Measurements from ENCODE around the gene EPHA3.
"Not testable (repeated sequence)": the region's sequence is repeated elsewhere in the genome, so short reads cannot be mapped to it uniquely, and the experiment has no call there.

EPHA3 gene

GRCh38 chr3:89280822-89281365 is 173.5 kb downstream of the EPHA3 start:
- no peak for DNase-seq (ENCODE audit: low spot score)

- DNase-seq (ENCODE audit: low spot score): no peak
These were observed 180.6 kb downstream of the EPHA3 start for GRCh38 chr3:89287902-89288508.

DNA sequence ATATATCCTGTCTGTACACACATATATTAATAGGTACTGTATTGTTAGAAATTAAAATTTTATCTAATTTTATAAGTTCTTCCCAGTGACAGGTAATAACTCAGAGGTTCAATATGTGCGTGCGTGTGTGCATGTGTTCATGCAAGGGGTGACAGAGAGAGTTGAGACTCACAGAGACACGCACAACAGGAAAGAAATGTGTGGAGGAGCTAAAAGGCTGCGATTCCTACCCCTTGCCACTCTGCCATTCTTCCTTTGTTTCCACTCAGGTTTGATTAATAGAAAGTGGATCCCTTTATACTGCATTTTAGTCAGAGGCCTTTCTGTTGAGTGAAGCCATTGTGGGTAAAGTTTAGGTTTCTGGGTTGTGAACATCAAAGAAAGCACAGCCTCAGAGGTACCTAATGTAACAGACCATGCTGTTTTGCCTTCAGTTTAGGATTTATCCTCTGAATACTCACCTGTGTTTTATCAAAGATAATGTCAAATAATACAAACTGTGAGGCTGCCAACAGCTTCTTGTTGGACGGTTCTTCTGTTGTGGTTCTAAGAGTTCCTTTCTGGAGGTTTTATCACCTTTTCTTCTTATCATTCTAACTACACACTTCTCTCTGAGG is 182.3 kb downstream of the EPHA3 start:
- DNase-seq (ENCODE audit: low spot score): no peak

DNA sequence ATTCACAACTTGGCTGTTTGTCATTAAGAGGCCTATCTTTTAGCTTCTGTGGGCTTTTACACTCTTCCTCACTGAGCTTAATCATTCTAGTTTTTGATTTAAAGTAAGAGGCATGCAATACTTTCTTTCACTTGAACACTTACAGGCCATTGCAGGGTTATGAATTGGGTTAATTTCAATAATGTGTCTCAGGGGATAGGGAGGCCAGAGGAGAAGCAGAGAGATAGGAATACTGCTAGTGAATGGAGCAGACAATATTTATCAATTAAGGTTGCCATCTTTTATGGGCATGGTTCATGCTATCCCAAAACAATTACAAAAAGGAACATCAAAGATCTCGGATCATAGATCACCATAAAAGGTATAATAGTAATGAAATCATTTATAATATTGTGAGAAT is 189.8 kb downstream of the EPHA3 start:
- DNase-seq (ENCODE audit: low spot score): no peak

DNA sequence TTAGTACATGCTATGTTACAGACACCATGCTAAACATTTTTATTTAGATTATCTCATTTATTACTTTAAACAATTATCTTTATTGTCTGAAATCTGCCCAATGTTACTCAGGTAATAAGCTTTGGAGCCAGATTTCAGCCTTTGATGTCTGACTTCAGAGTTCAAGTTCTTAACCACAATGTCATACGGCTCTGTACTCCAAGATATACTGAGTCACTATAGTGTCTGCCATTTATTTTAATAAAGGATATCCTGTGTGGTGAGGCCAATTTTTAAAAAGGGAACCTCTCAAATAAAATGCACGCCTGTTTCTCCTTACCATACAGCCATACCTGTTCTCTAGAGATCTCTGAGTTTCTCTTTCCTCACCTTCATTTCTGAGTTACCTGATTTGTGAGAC is 193.1 kb downstream of the EPHA3 start:
- no peak for DNase-seq (ENCODE audit: low spot score)

DNA sequence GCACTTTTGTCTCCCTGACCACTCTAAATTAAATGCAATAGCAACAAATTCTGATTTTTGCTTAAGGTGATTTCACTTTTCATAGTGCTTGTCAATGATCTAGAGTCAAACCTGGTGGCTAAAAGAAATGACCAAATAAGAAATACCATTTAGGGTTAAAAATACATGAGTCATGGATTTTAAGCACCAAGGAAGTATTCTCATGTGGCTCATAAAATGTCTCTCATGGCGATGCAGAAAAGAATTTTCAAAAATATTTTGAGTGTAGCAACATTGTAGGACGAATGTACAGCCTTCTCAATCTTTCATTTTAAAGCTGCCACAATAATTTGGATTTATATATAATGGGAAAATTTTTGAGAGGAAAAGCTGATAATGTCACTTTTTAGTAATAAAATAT is 193.6 kb downstream of the EPHA3 start:
- no peak for DNase-seq (ENCODE audit: low spot score)

DNA sequence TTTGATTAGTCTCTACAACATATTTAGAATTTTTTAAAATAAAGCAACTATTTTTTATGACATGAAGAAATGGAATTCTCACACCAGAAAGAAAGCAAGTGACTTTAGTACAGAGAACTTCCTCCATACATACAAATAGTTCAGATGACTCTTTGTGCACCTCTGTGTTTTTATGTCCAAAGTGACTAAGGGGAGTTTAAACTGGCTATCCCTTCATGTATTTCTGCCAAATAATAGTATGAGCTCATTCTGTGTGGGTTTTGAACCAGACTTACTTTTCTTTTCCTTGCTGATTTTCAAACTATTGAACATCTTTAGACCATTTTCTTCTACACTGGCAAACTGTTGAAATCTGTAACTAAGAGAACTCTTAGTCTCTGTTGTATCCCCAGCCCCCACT is 196.3 kb downstream of the EPHA3 start:
- no peak for DNase-seq (ENCODE audit: low spot score)

DNA sequence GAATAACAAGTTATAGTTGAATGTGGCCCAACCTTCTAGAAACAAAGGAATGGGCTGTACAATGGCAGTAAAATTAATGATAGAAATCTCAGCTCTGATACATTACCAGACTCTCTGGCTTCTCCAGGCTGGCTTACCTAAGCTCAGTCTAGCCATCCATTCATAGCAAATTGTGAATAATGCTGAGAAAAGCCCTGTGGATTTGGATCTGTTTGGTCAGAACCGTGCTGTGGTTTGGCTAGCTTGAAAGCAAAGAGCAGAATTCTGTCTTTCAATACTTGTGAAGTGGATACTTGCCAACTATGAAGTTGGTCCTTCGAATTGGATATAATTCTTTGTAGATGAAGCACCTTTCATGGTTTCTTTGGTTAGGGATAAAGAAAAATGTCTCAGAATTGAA is 199.1 kb downstream of the EPHA3 start:
- no peak for DNase-seq (ENCODE audit: low spot score)

DNA sequence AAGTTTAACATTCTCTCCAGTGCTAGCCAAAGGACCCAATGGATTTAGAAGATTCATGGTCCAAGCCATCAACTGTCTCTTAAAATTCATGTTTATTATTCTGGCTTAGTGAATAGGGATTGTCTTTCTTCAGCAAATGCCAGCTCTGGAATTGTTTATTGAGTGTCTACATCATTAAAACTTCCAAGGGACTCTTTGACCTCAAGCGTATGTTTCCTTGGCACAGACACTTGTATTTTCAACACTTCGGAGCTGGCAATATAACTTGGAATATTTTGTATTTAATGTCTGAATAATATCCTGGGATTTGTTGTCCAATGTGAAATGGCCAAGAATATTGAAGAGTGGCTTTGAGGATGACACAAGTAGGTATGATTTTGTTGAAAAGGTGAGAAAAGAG is 204.2 kb downstream of the EPHA3 start:
- DNase-seq (ENCODE audit: low spot score): no peak

DNA sequence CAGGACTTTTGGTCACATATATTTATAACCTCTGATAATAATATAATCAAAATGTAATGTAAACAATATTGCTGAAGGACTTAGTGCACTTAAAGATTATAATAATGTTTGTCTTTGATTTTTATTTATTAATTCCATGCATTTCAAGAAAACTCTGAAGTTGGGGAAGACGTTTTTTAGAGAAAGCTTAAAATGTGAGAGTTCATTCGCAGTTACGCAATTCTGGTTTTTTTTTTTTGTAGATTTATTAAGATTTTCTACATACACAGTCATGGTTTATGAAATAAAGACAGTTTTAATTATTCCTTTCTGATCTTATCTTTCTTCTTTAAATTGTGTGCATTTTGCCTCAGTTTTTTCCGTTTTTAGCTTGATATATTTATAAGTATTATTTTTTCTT is 204.7 kb downstream of the EPHA3 start:
- no peak for DNase-seq (ENCODE audit: low spot score)

DNA sequence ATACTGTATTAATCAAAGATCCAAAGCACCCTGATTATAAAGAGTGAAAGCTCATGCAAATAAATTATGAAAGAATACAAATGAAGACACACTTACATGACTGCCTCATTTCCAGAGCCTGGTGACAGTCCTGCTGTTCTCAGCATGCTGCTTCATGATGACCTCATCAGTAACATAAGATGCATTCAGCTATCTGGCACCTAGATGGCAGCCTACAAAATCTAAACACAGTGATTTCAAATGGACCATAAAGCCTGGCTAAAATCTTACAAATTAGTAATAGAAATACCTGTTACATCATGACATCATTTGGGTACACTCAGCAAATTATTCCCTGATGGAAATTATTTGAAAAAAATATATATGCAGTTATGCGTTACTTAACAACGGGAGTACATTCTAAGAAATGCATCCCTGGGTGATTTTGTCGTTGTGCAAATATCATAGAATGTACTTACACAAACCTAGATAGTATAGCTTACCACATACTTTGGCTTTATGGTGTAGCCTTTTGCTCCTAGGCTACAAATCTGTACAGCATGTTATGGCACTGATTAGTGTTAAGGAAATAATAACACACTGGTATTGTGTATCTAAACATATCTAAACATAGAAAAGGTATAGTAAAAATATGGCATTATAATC is 207.2 kb downstream of the EPHA3 start:
- peak; percentile 43 for DNase-seq (ENCODE audit: low spot score)

DNA sequence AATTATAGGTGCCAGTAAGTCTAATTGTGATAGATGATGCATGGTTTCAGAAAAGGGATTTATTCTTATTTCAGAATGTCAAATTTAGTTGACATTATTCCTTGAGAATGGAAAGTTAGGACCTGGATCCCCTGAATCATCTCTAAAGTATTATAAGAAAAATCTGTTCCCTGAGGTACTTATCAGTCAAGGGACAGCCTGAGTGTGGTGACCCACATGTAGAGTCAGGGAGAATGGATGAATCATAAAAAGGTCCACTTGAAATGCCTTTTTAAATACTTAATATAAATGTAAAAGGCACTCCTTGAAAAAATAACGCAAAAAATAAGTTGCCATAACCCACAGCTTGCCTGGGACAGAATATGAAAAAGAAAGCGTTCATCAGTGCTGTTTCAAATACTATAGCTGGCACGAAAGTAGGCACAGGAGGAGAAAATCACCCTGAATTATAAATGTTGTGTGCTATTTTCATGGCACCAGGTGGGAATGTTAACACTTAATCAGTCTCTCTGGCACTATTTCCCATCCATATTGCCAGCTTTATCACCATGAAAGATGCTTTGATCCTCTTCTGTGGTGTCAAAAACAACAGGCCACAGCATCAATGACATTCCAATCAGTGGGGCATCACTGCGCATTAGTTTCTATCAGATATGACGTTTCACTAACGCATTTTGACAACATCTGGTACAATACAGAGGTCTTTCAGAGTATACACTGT is 208.5 kb downstream of the EPHA3 start:
- DNase-seq (ENCODE audit: low spot score): no peak

DNA sequence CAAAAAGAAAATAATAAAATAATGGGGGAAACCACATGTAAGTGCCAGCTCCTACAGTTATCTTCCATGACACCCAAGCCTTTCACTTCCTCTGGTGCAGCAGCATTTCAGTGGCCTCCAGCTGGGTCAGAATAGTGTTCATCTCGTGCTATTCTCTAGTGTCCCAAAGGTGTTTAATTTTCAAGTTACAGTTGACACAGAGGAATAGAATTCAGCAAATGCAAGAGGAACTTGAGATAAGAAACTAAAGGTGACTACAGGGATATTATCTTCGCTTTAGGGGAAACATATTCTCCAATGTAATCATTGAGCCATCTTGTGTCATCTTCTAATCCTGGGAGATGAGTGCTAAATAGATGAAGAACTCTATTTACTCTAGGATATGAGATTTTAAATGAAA is 212.8 kb downstream of the EPHA3 start:
- DNase-seq (ENCODE audit: low spot score): no peak

- no peak for DNase-seq (ENCODE audit: low spot score)
These were observed 219.6 kb downstream of the EPHA3 start for GRCh38 chr3:89326997-89327396.

- DNase-seq (ENCODE audit: low spot score): no peak
These were observed 225.0 kb downstream of the EPHA3 start for GRCh38 chr3:89332386-89332785.

- no peak for DNase-seq (ENCODE audit: low spot score)
These were observed 225.4 kb downstream of the EPHA3 start for GRCh38 chr3:89332793-89333192.

DNA sequence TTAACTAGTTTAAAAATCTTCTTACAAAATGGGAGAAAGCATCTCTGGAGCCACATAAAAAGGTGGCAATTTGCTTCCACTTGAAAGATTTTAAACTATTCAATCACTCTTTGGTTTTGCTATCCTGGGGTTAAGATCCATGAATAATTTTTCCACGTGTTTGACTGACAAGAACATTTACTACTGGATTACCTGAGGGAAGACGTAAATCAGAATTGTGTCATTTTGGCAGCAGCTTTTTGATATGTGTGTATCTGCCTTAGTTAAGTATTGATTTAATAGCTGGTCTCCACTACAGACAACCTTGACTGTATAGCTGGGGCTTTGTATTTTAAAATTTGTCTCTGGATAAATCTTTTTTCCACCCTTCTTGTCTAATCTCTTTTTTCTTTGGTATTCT is 228.3 kb downstream of the EPHA3 start:
- DNase-seq (ENCODE audit: low spot score): no peak

DNA sequence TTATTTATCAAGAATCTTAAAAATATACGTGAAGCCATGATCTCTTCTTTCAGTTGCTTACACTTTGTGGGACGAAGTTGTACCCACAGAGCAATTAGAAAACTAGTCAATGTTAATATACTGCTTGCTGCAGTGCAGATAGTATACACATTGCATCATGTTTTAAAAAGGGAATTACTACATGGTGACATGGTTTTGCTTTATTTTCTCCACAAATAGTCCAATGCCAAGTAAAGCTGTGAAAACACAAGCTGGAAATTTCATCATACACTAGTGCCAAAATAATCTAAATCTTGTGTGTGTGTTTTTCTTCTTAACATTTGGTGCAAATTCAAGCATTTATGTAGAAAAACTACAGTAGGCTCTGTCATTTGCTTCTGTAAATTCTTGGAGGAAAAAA is 233.0 kb downstream of the EPHA3 start:
- DNase-seq (ENCODE audit: low spot score): no peak

GRCh38 chr3:89344076-89344475 is 236.7 kb downstream of the EPHA3 start:
- DNase-seq (ENCODE audit: low spot score): no peak

- not testable (repeated sequence) for DNase-seq (ENCODE audit: low spot score)
These were observed 243.5 kb downstream of the EPHA3 start for GRCh38 chr3:89350935-89351334.

GRCh38 chr3:89353465-89353864 is 246.0 kb downstream of the EPHA3 start:
- no peak for DNase-seq (ENCODE audit: low spot score)

GRCh38 chr3:89358281-89358680 is 250.9 kb downstream of the EPHA3 start:
- DNase-seq (ENCODE audit: low spot score): no peak

- DNase-seq (ENCODE audit: low spot score): no peak
These were observed 252.7 kb downstream of the EPHA3 start for GRCh38 chr3:89360156-89360555.
